HG02623 (cell line): Measurements from ENCODE around the gene SH2B2.
"Not testable (repeated sequence)": the region's sequence is repeated elsewhere in the genome, so short reads cannot be mapped to it uniquely, and the experiment has no call there.

Experiments used
- ATAC-seq: cut with Tn5 transposase; IDR thresholded peaks from one replicate; pipeline ENCODE4 v1.9.1; 2021; ENCODE audit warnings: moderate library complexity; ENCODE audit not compliant: unreplicated experiment

The SH2B2 gene

DNA sequence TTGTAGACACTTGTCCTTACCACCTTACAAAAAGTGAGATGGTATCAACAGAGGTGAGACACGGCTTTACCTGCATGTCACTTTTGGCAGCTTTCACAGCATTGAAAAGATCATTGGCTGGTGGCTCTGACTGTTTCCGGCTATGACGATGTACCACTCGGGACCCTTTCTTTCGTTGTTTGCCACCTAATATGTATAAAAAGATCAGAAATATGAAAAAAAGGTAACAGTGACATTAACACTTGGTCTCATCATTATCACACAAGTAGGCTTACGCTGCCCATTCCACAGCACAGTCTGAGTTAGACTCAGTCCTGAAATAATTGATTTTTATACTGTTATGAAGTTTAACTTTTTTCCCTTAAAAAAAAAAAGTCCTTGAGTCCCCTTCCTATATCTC, 40.5 kb downstream of the SH2B2 start:
- not testable (repeated sequence) for ATAC-seq

DNA sequence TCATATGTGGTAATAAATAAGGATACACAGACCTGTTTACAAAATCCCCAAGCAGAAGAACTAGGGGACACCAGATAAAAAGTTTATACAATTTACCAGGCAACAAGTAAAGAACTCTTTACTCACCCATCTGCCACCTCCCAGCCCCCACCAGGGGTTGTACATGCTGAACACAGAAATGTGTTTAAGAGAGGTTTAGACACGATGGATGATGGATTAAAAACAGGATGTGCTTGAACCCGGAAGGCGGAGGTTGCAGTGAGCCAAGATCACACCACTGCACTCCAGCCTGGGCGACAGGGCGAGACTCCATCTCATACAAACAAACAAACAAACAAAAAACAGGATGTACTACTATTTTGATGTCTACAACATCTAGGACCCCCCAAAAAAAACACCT, 42.2 kb downstream of the SH2B2 start:
- not testable (repeated sequence) for ATAC-seq

GRCh38 chr7:102329366-102329765, 42.7 kb downstream of the SH2B2 start:
- not testable (repeated sequence) for ATAC-seq

GRCh38 chr7:102330666-102331460, 44.2 kb downstream of the SH2B2 start:
- not testable (repeated sequence) for ATAC-seq

DNA sequence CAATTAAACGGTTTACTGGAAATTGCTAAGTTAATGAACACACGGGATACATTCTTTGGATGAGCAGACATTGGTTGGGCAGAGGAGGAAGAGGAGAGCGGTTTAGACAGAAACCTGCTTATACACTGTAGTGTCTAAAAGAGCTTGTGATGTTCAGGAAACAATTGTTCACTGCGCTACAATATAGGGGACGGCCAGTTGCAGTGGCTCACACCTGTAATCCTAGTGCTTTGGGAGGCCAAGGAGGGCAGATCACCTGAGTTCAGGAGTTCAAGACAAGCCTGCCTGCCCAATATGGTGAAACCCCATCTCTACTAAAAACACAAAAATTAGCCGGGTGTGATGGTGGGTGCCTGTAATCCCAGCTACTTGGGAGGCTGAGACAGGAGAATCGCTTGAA, 48.9 kb downstream of the SH2B2 start:
- ATAC-seq, result not testable (repeated sequence)

DNA sequence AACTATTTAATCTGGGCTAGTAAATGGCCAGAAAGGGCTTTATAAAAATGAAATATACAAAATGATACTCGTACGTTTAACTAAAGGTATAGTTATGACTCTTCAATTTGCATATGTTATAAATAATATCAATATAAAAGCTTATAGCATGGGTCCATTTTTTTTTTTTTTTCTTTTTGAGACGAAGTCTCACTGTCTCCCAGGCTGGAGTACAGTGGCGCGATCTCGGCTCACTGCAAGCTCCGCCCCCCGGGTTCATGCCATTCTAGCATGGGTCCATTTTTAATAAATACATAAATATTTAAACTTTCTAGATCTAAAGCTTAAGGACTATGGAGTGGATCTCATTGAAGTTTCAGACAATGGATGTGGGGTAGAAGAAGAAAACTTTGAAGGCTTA, 50.3 kb downstream of the SH2B2 start:
- ATAC-seq, result not testable (repeated sequence)

DNA sequence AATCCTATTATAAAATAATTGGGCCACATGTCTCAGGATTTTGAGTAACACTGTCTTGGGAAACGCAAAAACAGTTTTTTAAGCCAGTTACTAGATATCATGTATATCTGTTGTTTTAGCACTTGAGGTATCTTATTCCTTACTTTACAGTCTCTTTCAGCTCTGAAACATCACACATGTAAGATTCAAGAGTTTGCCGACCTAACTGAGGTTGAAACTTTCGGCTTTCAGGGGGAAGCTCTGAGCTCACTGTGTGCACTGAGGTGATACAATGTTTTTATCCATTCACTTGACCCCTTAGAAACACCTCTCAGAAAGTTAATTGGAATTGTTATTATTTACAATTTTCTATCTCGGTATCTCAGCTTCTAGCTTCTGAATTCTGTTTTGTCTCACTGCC, 50.8 kb downstream of the SH2B2 start:
- not testable (repeated sequence) for ATAC-seq

DNA sequence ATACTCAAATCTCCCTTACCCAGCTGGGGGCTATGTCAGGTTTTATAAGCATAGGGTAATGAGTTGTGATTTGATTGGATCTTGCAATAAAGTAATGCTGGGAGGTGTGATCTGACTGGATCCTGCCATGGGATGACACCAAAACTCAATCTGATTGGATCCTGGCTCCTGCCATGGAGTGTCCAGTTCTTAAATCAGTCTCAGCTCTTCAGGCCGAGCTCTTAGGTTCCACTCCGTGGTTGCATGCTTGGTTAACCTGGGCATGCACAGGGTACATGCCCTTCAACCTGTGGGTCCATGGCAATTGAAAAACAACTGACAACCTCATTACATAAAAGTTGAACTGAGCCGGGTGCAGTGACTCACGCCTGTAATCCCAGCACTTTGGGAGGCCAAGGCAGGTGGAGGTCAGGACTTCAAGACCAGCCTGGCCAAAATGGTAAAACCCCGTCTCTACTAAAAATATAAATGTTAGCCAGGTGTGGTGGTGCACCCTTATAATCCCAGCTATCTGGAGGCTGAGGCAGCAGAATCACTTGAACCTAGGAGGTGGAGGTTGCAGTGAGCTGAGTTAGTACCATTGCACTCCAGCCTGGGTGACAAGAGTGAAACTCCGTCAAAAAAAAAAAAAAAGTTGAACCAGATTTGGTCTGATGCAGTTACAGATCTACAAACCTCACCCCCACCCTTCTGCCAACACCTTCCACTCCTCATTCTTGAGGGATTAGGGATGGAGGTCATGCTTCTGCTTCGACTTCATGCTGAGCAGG, 54.1 kb downstream of the SH2B2 start:
- ATAC-seq, result not testable (repeated sequence)

- ATAC-seq, result not testable (repeated sequence)
Observed at GRCh38 chr7:102346983-102347382, 60.3 kb downstream of the SH2B2 start.

- ATAC-seq, result not testable (repeated sequence)
Observed at GRCh38 chr7:102356344-102356743, 69.7 kb downstream of the SH2B2 start, which contains the start of gene SPDYE6. Gene SPDYE6 (minus strand): TSS chr7:102356444. CDS start chr7:102356023, 421 bp downstream.

- peak; percentile 98 for ATAC-seq
Observed at GRCh38 chr7:102363549-102364393, 77.1 kb downstream of the SH2B2 start.

GRCh38 chr7:102364394-102364886, 77.8 kb downstream of the SH2B2 start:
- ATAC-seq, result not testable (repeated sequence)

GRCh38 chr7:102365390-102365789, 78.7 kb downstream of the SH2B2 start:
- not testable (repeated sequence) for ATAC-seq

DNA sequence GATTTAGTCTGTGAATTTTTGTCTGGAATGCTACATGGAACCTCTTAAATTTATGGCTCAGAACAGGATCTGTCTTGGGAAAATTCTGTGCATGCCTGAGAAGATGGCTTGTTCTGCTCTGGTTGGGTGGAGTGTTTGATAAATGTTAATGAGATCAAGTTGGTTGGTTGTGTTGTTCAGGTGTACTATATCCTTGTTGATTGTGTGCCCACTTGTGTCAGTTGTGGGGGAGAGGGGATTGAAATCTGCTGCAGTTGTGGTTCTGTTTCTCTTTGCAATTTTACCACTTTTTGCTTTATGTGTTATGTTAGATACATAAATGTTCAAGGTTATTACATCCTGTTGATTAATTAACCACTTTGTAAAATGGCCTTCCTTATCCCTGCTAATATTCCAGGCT, 83.4 kb downstream of the SH2B2 start:
- not testable (repeated sequence) for ATAC-seq
